HepG2 (cell line): Measurements from ENCODE around the gene BTG1.

Source experiments
- ARHGAP35 ChIP-seq: sonication (generic); formaldehyde crosslinking; IDR thresholded peaks from 2 replicates; pipeline ENCODE4 v1.9.0; 2022; ENCODE audit warnings: mild to moderate bottlenecking, inconsistent platforms, moderate library complexity, missing genetic modification reagents, borderline replicate concordance
- CTCF ChIP-seq: sonication (generic); formaldehyde crosslinking; IDR thresholded peaks from 2 replicates; pipeline ENCODE4 v1.5.0; 2020; ENCODE audit warnings: mild to moderate bottlenecking, missing genetic modification reagents, moderate library complexity
- E2F1 ChIP-seq: sonication (generic); formaldehyde crosslinking; IDR thresholded peaks from 2 replicates; pipeline ENCODE4 v1.5.0; 2020; ENCODE audit warnings: missing genetic modification reagents
- ELF1 ChIP-seq: sonication (generic); formaldehyde crosslinking; IDR thresholded peaks from 2 replicates; pipeline ENCODE4 v1.4.0; 2020; ENCODE audit warnings: missing genetic modification reagents
- EZH2 ChIP-seq: conservative IDR thresholded peaks from 2 replicates; pipeline ENCODE4 v1.6.1; 2012; ENCODE audit warnings: mild to moderate bottlenecking, low read depth, low read length, moderate library complexity
- FOXK2 ChIP-seq: fragments of 450-650 bp; IDR thresholded peaks from 2 replicates; pipeline ENCODE4 v1.6.1; 2016
- NR2C2 ChIP-seq: sonication (generic); formaldehyde crosslinking; IDR thresholded peaks from 2 replicates; pipeline ENCODE4 v1.4.0; 2020; ENCODE audit warnings: missing genetic modification reagents, mild to moderate bottlenecking, moderate library complexity, borderline replicate concordance
- PTBP1 ChIP-seq: fragments of 200-400 bp; formaldehyde crosslinking; IDR thresholded peaks from 2 replicates; pipeline ENCODE4 v1.6.1; 2018; ENCODE audit warnings: low read length, low read depth; ENCODE audit not compliant: poor library complexity, severe bottlenecking
- RFX5 ChIP-seq: IDR thresholded peaks from 2 replicates; pipeline ENCODE4 v1.6.1; 2011; ENCODE audit warnings: low read depth, low read length, improper control_type of control experiment
- RXRA ChIP-seq: sonication (generic); formaldehyde crosslinking; IDR thresholded peaks from 2 replicates; pipeline ENCODE4 v1.5.1; 2020; ENCODE audit warnings: missing genetic modification reagents
- SP1 ChIP-seq, 2 experiments: fragments of 450-650 bp in 1 of 2; sonication (generic) in 1 of 2; formaldehyde crosslinking in 1 of 2; IDR thresholded peaks; 2 replicates each; pipeline versions ENCODE4 v1.4.0 to v1.6.1; 2016 to 2020; ENCODE audit warnings: missing genetic modification reagents in 1 of 2
- SP2 ChIP-seq: sonication (generic); formaldehyde crosslinking; IDR thresholded peaks from 2 replicates; pipeline ENCODE4 v1.5.1; 2020; ENCODE audit warnings: mild to moderate bottlenecking, missing genetic modification reagents
- ZNF274 ChIP-seq: sonication (generic); formaldehyde crosslinking; IDR thresholded peaks from 2 replicates; pipeline ENCODE4 v1.5.1; 2020; ENCODE audit warnings: mild to moderate bottlenecking, missing genetic modification reagents
- ZNF747 ChIP-seq: sonication (generic); formaldehyde crosslinking; IDR thresholded peaks from 2 replicates; pipeline ENCODE4 v1.8.1; 2023; ENCODE audit warnings: missing genetic modification reagents, mild to moderate bottlenecking, borderline replicate concordance

GRCh38 chr12:92109613-92110012 is 36.0 kb downstream of the BTG1 start:
- TF ChIP-seq RXRA (CRISPR knock-in tag) = no peak
- no peak for TF ChIP-seq ELF1 (CRISPR knock-in tag)
- TF ChIP-seq CTCF (CRISPR knock-in tag) = no peak
- TF ChIP-seq EZH2 = no peak
- TF ChIP-seq E2F1 (CRISPR knock-in tag) = no peak
- no peak for TF ChIP-seq SP1 (IDR thresholded peaks at IDR 0.05)
- no peak for TF ChIP-seq SP1 (CRISPR knock-in tag; IDR thresholded peaks at IDR 0.05)
- TF ChIP-seq RFX5 = no peak
- no peak for TF ChIP-seq ARHGAP35 (CRISPR knock-in tag)
- no peak for TF ChIP-seq SP2 (CRISPR knock-in tag)
- no peak for TF ChIP-seq NR2C2
- no peak for TF ChIP-seq ZNF274
- TF ChIP-seq PTBP1 = no peak
- no peak for TF ChIP-seq ZNF747 (CRISPR knock-in tag)
- TF ChIP-seq FOXK2 = no peak
